HL-60 (cell line): Measurements from ENCODE around the gene AMN.
"Not testable (repeated sequence)": the region's sequence is repeated elsewhere in the genome, so short reads cannot be mapped to it uniquely, and the experiment has no call there.

Experiments used
- DNase-seq, 2 experiments: peaks; one replicate each; pipeline ENCODE4 v3.0.0-alpha.2; 2010 to 2020; ENCODE audit warnings: low read depth in 1 of 2, low spot score in 1 of 2
- H3K27ac ChIP-seq: fragments of 250-450 bp; sonication (Bioruptor Pico); replicated peaks from 2 replicates; pipeline ENCODE4 v1.5.1; 2020; ENCODE audit warnings: mild to moderate bottlenecking, moderate library complexity
- H3K27me3 ChIP-seq: fragments of 250-450 bp; sonication (Bioruptor Pico); 2 replicates; pipeline ENCODE4 v1.5.1; 2021; ENCODE audit warnings: mild to moderate bottlenecking, moderate library complexity; ENCODE audit not compliant: insufficient read depth, poor library complexity, severe bottlenecking
- H3K4me3 ChIP-seq: replicated peaks from 2 replicates; pipeline ENCODE4 v1.5.1; 2011; ENCODE audit warnings: mild to moderate bottlenecking, control low read depth, low read length; ENCODE audit not compliant: insufficient read depth
- GABPA ChIP-seq: IDR thresholded peaks from 2 replicates; pipeline ENCODE4 v1.6.1; 2012; ENCODE audit warnings: low read depth
- POLR2AphosphoS5 ChIP-seq: IDR thresholded peaks from 2 replicates; pipeline ENCODE4 v1.6.1; 2012; ENCODE audit warnings: low read depth
- SPI1 ChIP-seq: IDR thresholded peaks from 2 replicates; pipeline ENCODE4 v1.6.1; 2012; ENCODE audit warnings: low read depth, mild to moderate bottlenecking, borderline replicate concordance
- TF ChIP-seq, protein P1 (sequence below): IDR thresholded peaks from 2 replicates; pipeline ENCODE4 v1.6.1; 2012; ENCODE audit warnings: low read depth; ENCODE audit not compliant: insufficient replicate concordance
- TF ChIP-seq, protein P2 (sequence below): IDR thresholded peaks from one replicate; pipeline ENCODE4 v1.5.1; 2011; ENCODE audit warnings: low read length, control low read depth, inconsistent platforms; ENCODE audit not compliant: insufficient read depth

The AMN gene

DNA sequence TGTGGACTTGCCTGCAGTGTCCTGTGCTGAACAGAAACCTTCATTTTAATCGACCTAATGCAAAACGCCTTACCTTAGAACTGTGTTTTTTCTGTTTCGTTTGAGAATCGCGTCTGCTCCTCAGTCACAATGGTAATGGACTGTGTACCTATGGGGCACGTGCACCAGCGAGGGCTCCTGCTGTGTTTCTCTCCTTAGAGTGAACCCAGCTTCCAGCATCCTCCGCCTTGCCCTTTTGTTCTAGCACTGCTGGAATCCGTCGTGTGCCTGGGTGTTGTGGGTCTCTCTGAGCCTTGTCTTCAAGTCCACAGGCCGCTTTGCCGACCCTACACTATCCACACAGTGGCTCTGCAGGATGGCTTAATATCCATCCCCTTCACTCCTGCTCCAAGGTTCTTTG is 3.6 kb downstream of the AMN start:
- H3K27ac ChIP-seq: no peak overlapping the region
- peaks cover 53% of the 10 kb centered on the region for H3K27me3 ChIP-seq
- TF ChIP-seq, protein P1, sequence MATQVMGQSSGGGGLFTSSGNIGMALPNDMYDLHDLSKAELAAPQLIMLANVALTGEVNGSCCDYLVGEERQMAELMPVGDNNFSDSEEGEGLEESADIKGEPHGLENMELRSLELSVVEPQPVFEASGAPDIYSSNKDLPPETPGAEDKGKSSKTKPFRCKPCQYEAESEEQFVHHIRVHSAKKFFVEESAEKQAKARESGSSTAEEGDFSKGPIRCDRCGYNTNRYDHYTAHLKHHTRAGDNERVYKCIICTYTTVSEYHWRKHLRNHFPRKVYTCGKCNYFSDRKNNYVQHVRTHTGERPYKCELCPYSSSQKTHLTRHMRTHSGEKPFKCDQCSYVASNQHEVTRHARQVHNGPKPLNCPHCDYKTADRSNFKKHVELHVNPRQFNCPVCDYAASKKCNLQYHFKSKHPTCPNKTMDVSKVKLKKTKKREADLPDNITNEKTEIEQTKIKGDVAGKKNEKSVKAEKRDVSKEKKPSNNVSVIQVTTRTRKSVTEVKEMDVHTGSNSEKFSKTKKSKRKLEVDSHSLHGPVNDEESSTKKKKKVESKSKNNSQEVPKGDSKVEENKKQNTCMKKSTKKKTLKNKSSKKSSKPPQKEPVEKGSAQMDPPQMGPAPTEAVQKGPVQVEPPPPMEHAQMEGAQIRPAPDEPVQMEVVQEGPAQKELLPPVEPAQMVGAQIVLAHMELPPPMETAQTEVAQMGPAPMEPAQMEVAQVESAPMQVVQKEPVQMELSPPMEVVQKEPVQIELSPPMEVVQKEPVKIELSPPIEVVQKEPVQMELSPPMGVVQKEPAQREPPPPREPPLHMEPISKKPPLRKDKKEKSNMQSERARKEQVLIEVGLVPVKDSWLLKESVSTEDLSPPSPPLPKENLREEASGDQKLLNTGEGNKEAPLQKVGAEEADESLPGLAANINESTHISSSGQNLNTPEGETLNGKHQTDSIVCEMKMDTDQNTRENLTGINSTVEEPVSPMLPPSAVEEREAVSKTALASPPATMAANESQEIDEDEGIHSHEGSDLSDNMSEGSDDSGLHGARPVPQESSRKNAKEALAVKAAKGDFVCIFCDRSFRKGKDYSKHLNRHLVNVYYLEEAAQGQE: no peak
- TF ChIP-seq GABPA (no peak), SPI1 (no peak), POLR2AphosphoS5 (no peak)
- TF ChIP-seq, protein P2, sequence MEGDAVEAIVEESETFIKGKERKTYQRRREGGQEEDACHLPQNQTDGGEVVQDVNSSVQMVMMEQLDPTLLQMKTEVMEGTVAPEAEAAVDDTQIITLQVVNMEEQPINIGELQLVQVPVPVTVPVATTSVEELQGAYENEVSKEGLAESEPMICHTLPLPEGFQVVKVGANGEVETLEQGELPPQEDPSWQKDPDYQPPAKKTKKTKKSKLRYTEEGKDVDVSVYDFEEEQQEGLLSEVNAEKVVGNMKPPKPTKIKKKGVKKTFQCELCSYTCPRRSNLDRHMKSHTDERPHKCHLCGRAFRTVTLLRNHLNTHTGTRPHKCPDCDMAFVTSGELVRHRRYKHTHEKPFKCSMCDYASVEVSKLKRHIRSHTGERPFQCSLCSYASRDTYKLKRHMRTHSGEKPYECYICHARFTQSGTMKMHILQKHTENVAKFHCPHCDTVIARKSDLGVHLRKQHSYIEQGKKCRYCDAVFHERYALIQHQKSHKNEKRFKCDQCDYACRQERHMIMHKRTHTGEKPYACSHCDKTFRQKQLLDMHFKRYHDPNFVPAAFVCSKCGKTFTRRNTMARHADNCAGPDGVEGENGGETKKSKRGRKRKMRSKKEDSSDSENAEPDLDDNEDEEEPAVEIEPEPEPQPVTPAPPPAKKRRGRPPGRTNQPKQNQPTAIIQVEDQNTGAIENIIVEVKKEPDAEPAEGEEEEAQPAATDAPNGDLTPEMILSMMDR: no peak
- no peak overlapping the region for H3K4me3 ChIP-seq
- no peak for DNase-seq

DNA sequence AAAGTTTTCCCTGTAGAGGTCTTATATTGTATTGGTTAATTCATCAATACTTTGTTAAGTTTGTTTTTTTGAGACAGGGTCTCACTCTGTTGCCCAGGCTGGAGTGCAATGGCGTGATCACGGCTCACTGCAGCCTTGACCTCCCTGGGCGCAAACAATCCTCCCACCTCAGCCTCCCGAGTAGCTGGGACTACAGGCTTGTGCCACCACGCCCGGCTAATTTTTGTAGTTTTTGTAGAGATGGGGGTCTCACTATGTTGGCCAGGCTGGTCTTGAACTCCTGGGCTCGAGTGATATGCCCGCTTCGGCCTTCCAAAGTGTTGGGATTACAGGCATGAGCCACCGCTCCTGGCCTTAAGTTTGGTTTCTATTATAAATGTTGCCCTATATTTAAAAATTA is 4.4 kb downstream of the AMN start:
- peaks cover 55% of the 10 kb centered on the region for H3K27me3 ChIP-seq
- not testable (repeated sequence) for H3K4me3 ChIP-seq, H3K27ac ChIP-seq, DNase-seq

DNA sequence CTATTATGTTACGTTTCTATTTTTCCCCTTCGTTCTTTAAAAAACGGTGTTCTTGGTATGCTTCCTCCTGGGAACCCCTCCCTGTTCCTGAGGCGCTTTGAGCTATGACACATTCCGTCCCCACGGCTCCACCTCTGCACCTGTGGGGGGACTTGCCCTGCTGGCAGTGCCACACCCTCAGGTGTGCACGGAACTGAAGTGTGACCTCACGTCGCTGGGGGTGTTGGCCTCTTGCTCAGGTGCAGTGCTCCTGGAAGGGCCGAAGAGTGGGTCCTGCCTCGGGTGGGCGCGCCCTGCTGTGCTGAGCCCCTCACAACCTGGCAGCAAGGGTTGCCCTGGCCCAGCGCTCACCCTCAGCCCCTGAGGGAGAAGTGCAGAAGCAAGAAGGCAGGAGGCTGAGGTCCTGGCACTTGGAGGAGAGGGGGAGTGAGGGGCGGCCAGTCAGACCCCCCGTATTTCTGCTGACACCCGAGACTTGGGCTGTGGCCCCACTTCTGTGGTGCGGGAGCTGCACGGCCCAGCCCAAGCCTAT is 4.9 kb downstream of the AMN start:
- TF ChIP-seq SPI1 (no peak), GABPA (no peak), POLR2AphosphoS5 (no peak)
- TF ChIP-seq, protein P2: no peak
- TF ChIP-seq, protein P1: no peak
- no peak overlapping the region for H3K27ac ChIP-seq
- no peak for DNase-seq
- H3K4me3 ChIP-seq: no peak overlapping the region
- peaks cover 50% of the 10 kb centered on the region for H3K27me3 ChIP-seq

DNA sequence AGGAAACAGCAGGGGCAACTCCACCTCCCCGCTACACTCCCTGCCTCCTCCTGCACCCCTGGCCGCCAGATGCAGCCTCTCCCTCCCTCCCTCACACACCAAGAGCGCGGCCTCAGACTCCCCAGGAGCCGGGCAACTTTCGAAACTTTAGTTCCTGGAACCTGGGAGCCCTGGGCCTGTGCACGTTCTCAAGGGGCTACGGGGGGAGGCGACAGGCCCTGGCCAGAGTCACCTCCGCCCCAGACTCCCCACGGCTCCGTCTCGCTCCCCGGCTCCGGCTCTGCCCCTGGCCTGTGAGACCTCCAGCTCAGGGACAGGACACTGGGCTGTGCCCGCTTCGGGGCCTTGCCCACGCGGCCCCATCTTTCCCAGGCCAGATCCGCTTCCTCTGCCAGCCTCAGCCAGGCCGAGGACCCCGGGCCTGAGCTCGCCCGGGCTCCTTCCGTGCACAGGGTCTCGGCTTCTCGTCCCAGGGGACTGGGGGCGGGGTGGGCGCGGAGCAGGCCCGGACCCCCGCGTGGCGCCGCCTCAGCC is 5.5 kb downstream of the AMN start:
- TF ChIP-seq SPI1 (no peak), POLR2AphosphoS5 (no peak; the same call in 1 of the 2 replicates), GABPA (no peak)
- TF ChIP-seq, protein P2: no peak
- TF ChIP-seq, protein P1: no peak
- H3K27me3 ChIP-seq: peaks cover 45% of the 10 kb centered on the region
- DNase-seq: peak in 1 of 2 experiments; percentile 44
- H3K27ac ChIP-seq: no peak overlapping the region
- peak overlapping the region; percentile 35 for H3K4me3 ChIP-seq
